Adipose tissue (tissue), 3 donors: Measurements from ENCODE around the gene PRKCE. TPM values are rescaled to one million over a fixed set of nuclear protein-coding genes. Genes with fewer than 3 reads are reported as not detected.

Experiments used
- H3K27ac ChIP-seq: one replicate; pipeline ENCODE4 v1.5.1; 2013; ENCODE audit warnings: low read depth, low read length
- WGBS, 3 donors: extraction: QIAGEN DNeasy Blood & Tissue Kit; methylation state at CpG; one replicate each; pipeline ENCODE4 v1.1.7; 2013; 5-methylcytosine and 5-hydroxymethylcytosine counted together
- polyA plus RNA-seq, 3 donors: library from polyadenylated mRNA; stranded (reverse); fragments of 200-250 nt; gene quantifications; one replicate each; pipeline ENCODE4 v1.2.3, GENCODE V29; 2013
- donor health status: healthy with polysubstance abuse.
- donor health status: Bipolar disorder and iron deficiency.
- donor health status: healthy.

The PRKCE gene
- polyA plus RNA-seq, 3 donors = 2.8 to 4.6 (median 3.5) TPM

DNA sequence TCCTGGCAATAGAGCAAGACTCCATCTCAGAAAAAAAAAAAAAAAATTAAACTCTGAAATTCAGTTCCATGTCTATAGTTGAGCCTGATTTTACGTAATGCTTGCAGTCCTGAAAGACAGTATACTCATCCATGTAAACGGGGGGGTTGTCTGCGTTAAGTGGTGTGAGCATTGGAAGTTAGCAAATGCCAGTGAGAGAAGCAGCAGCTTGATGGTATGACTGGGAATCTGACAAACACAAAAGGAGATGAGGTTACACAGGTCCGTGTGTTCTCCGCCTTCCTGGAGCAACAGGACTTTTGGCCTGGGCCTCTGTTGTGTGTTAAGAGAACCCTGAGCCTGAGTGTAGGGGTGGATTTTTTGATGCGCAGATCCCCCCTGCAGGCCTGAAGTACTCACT lies 82.9 kb downstream of the PRKCE start:
- 95 to 97% (median 96%) methylated on average over 6 of the region's 6 CpGs for WGBS, 3 donors
- no peak overlapping the region for H3K27ac ChIP-seq

GRCh38 chr2:45734952-45735351 lies 83.5 kb downstream of the PRKCE start:
- H3K27ac ChIP-seq = no peak overlapping the region
- 80 to 94% (median 82%) methylated on average over 6 of the region's 6 CpGs for WGBS, 3 donors

DNA sequence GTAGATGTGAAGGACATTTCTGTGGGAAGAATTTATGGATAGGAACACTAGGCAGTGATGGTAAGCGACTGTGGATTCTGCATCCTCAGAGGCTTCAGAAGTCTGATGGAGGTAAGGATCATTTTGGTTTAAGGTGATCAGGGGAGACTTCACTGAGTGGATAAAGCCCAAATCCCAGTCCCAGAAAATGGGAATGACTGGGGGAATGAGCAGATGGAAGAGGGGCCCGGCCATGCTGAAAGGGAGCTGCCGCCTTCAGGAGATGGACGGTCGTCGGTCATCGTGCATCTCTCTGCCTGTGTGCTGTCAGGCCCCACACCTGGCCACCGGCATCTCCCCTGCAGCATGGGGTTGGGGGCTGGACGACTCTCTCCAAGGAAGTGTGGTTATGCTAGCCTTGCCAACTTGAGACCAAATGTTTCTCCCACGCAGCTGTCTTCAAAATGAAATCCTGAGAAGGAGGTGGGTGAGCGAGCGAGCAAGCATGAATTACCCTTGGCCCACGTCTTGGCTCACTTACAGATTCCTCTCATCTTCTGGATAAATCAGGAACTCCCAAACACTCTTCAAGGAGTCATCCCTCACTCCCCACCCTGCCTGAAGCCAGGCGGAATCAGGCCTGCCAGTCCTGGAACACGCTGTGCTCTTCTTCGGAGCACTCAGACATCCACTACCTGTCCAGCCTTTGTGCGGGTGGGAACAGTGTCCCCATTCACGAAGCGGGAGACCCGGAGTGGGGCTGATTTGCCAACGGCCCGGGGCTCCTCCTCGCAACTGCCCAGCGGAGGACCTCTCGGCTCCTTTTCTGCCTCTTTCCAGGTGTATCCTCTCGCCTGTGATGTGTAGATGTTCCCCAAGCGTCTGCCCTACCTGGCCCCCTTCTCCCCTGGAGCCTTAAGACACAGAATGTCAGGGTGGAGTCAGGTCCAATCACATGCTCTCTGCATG lies 85.6 kb downstream of the PRKCE start:
- H3K27ac ChIP-seq = no peak overlapping the region
- WGBS, 3 donors = 81 to 93% (median 85%) methylated on average over 27 of the region's 27 CpGs

- no peak overlapping the region for H3K27ac ChIP-seq
These were observed 88.5 kb downstream of the PRKCE start for GRCh38 chr2:45739796-45740485.

- WGBS, 3 donors = 57 to 82% (median 77%) methylated on average over 7 of the region's 7 CpGs
- H3K27ac ChIP-seq = no peak overlapping the region
These were observed 89.8 kb downstream of the PRKCE start for GRCh38 chr2:45741161-45741850.

GRCh38 chr2:45743531-45744396 lies 92.3 kb downstream of the PRKCE start:
- H3K27ac ChIP-seq = no peak overlapping the region
- 49 to 77% (median 54%) methylated on average over 12 of the region's 12 CpGs for WGBS, 3 donors

DNA sequence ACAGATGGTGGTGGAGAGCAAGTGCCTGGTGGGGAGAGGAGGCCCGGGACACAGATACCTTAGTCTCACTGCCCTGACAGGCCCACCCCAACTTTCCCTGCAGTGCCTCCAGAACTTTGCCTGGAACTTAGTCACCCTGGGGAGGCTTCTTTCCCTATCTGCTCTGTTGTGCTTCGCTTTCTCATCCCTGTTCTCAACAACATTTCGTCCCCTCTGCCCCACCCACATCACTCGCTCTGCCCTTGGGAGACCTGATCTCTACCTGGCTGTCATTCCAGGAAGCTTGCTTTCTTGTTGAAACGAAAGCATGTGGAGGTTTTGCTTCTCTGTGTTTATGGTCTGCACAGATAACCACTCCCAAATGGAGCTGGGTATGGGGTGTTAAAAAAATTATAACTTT lies 93.8 kb downstream of the PRKCE start:
- no peak overlapping the region for H3K27ac ChIP-seq

DNA sequence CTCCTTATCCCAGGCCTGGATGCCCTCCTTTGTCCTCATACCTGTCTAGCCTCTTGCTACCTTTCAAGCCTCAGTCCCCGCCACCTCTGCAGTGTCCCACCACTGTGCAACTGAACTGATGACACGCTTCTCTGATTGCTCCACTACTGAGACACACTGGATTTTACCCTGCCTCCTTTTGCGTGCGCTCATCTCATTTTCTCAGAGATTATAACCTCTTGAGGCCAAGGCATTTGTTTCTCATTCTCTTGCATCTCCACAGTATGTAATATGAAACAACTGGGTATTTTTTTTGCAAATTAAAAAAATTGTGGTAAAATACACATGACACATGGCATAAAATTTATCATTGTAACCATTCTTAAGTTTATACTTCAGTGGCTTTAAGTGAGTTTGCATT lies 95.4 kb downstream of the PRKCE start:
- 97 to 100% (median 97%) methylated on average over 4 of the region's 4 CpGs for WGBS, 3 donors
- no peak overlapping the region for H3K27ac ChIP-seq

More for the DNA sequence above, 93.8 kb downstream of the PRKCE start:
- WGBS, 3 donors = 70 to 79% (median 78%) methylated on average over 5 of the region's 5 CpGs

DNA sequence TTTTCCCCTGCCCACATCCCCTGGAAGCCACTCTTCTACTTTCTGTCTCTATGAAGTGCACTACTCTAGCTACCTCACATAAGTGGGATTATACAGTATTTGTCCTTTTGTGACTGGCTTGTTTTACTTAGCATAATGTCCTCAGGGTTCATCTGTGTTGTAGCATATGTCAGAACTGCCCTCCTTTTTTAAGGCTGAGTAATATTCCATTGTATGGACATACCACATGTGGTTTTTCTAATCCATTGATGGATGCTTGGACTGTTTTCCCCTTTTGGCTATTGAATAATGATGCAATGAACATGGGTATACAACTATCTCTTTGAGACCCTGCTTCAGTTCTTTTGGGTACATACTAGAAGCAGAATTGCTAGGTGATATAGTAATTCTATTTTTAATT lies 95.9 kb downstream of the PRKCE start:
- H3K27ac ChIP-seq = no peak overlapping the region

DNA sequence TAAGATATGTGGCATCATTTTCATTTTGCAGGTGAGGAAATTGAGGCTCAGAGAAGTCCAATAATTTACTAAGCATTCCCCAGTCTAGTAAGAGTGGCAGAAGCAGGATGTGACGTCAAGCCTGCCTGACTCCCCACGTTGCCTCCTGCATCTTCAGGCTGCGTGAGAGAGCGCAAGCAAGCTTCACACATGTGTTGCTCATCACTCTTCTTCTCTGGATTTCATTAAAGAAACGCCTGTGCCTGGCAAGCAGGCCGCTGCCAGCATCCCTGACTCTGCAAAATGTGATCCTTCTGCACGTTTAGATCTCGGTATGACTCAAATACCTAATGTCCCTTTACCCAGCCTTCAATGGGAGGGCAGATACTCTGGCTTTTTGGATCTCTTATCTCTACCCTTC lies 96.8 kb downstream of the PRKCE start:
- 63 to 89% (median 67%) methylated on average over 8 of the region's 8 CpGs for WGBS, 3 donors
- no peak overlapping the region for H3K27ac ChIP-seq

DNA sequence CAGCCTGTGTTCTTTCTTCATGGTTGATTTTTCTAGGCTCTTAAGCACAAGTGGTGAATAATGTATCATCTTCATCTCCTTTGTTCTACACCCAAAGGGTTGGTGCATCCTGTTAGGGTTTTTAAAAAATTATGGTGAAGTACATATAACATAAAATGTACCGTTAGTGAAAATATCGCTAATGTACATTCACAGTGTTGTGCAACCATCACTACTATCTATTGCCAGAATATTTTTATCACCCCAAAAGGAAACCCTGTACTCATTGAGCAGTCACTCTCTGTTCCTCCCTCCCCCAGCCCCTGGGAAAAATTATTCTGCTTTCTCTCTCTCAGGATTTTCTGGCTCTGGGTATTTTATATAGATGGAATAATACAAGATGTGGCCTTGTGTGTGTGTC lies 98.5 kb downstream of the PRKCE start:
- H3K27ac ChIP-seq = no peak overlapping the region
- WGBS, 3 donors = 54 to 81% (median 63%) methylated on average over 2 of the region's 2 CpGs

DNA sequence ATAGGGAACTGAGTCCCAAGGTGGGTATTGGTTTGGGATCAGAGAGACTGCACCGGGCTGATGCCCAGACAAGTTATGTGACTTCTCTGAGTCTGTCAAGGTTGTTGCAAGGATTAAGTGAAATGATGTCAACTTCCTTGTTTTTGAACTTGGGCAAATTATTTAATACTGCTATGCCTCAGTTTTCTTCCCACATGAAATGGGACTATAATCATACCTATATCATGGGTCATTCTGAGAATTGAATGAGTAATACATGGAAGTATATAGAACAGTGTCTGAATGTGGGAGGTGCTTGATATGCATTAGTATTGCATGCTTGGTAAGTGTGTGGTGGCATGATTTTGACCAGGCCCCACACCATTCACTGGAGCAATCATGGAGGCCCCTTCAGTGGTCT lies 99.0 kb downstream of the PRKCE start:
- no peak overlapping the region for H3K27ac ChIP-seq
- WGBS, 3 donors = 89 to 100% (median 96%) methylated on average over 1 of the region's 1 CpG

- 83 to 97% (median 91%) methylated on average over 4 of the region's 4 CpGs for whole genome bisulfite sequencing, 3 donors
- H3K27ac ChIP-seq = no peak overlapping the region
These were observed 101.9 kb downstream of the PRKCE start for GRCh38 chr2:45753381-45753780.

- no peak overlapping the region for H3K27ac ChIP-seq
- 79 to 89% (median 84%) methylated on average over 12 of the region's 12 CpGs for WGBS, 3 donors
These were observed 102.9 kb downstream of the PRKCE start for GRCh38 chr2:45754131-45755010.

DNA sequence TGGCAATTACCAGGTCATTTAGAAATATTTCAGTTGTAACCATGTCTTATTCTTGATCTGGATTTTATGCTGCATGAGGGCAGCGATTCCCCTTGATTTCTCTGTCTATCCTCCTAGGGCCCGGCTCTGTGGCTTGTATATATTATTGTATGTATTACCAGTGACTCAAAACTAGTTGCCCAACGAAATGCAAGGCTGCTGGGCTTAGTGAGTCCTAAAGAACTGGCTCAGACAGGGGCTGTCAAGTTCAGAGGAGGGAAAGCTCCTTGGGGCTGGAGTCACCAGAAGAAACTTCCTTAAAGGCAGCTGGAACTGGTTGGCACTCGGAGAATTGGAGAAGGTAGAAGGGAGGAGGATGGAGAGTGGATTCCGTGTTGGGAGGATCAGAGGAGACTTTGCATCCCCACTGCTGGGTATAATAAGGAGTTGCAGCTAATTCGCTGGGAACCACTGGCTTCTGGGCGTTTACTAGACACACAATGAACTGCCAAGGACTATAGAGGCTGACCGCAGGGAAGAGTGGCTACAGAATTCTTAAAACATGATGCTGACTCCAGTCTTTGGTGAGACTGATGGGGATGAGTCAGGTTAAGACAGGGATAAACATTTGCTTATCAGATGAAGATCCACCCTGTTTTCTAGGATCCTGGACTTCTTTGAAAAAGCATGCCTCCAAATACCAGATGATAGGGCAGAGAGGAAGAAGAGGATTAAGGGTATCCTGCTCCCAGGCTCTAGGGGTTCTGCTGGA lies 104.3 kb downstream of the PRKCE start:
- WGBS, 3 donors = 81 to 95% (median 87%) methylated on average over 8 of the region's 8 CpGs
- no peak overlapping the region for H3K27ac ChIP-seq

- H3K27ac ChIP-seq = no peak overlapping the region
- WGBS, 3 donors = 96 to 100% (median 98%) methylated on average over 1 of the region's 1 CpG
These were observed 106.5 kb downstream of the PRKCE start for GRCh38 chr2:45758018-45758417.
